K562 (cell line): ENCODE results near the gene PPP4C. TPM values are rescaled to one million over a fixed set of nuclear protein-coding genes. Genes with fewer than 3 reads are reported as not detected.

ENCODE experiments used
- ARHGAP35 ChIP-seq: fragments of 450-650 bp; IDR thresholded peaks from 2 replicates; pipeline ENCODE4 v1.6.1; 2018; ENCODE audit not compliant: partially characterized antibody
- ATF3 ChIP-seq, 2 experiments: fragments of 450-650 bp in 1 of 2; sonication (generic) in 1 of 2; formaldehyde crosslinking in 1 of 2; IDR thresholded peaks in 1 of 2; conservative IDR thresholded peaks in 1 of 2; 2 replicates each; pipeline versions ENCODE4 v1.6.1 to v1.8.1; 2016 to 2023; ENCODE audit warnings: mild to moderate bottlenecking in 2 of 2, moderate library complexity in 2 of 2, inconsistent platforms in 1 of 2, missing genetic modification reagents in 1 of 2
- COPS2 ChIP-seq: fragments of 450-650 bp; conservative IDR thresholded peaks from 2 replicates; pipeline ENCODE4 v1.6.1; 2016; ENCODE audit warnings: mild to moderate bottlenecking, moderate library complexity
- CREM ChIP-seq: IDR thresholded peaks from 2 replicates; pipeline ENCODE4 v1.6.1; 2014; ENCODE audit warnings: antibody characterized with exemption, low read depth
- CTCFL ChIP-seq: IDR thresholded peaks from 2 replicates; pipeline ENCODE4 v1.6.1; 2011; ENCODE audit warnings: borderline replicate concordance, low read depth, mild to moderate bottlenecking, moderate library complexity, low read length; ENCODE audit not compliant: insufficient read depth, poor library complexity, severe bottlenecking
- FOS ChIP-seq: IDR thresholded peaks from 3 replicates; pipeline ENCODE4 v1.6.1; 2011; ENCODE audit not compliant: insufficient read length; ENCODE audit errors: extremely low read depth
- GABPB2 ChIP-seq: fragments of 250-450 bp; sonication (Bioruptor Pico); conservative IDR thresholded peaks from 2 replicates; pipeline ENCODE4 v1.5.1; 2021; ENCODE audit warnings: mild to moderate bottlenecking
- MCM7 ChIP-seq, 2 experiments: fragments of 450-650 bp; IDR thresholded peaks; 2 replicates each; pipeline ENCODE4 v1.6.1; 2016 to 2018
- MXI1 ChIP-seq: IDR thresholded peaks from 2 replicates; pipeline ENCODE4 v1.6.1; 2011; ENCODE audit warnings: low read depth, mild to moderate bottlenecking, improper control_type of control experiment, low read length
- NR2C2 ChIP-seq, 2 experiments: fragments of 200-800 bp in 1 of 2; sonication (Bioruptor generic) in 1 of 2; sonication (generic) in 1 of 2; formaldehyde crosslinking in 1 of 2; IDR thresholded peaks; 2 replicates each; pipeline versions ENCODE4 v1.6.1 to v1.8.0; 2016 to 2022; ENCODE audit warnings: mild to moderate bottlenecking in 1 of 2, missing compliant biosample characterization in 1 of 2, missing genetic modification characterization in 1 of 2, missing genetic modification reagents in 1 of 2
- RBM17 ChIP-seq: fragments of 200-400 bp; formaldehyde crosslinking; IDR thresholded peaks from 2 replicates; pipeline ENCODE4 v1.6.1; 2017; ENCODE audit warnings: low read depth, mild to moderate bottlenecking, low read length, borderline replicate concordance
- RHOXF2B ChIP-seq: fragments of 250-450 bp; sonication (Bioruptor Pico); conservative IDR thresholded peaks from 2 replicates; pipeline ENCODE4 v1.5.1; 2021
- SMARCB1 ChIP-seq: IDR thresholded peaks from 2 replicates; pipeline ENCODE4 v1.6.1; 2011; ENCODE audit warnings: improper control_type of control experiment, low read depth; ENCODE audit not compliant: insufficient read length
- U2AF2 ChIP-seq: fragments of 200-400 bp; formaldehyde crosslinking; optimal IDR thresholded peaks from 2 replicates; pipeline ENCODE3; 2017; ENCODE audit warnings: low read depth, mild to moderate bottlenecking, low read length
- ZFP1 ChIP-seq: fragments of 450-650 bp; formaldehyde crosslinking; IDR thresholded peaks from 2 replicates; pipeline ENCODE4 v1.4.0; 2020; ENCODE audit warnings: mild to moderate bottlenecking, mixed read lengths
- ZNF124 ChIP-seq: sonication (generic); formaldehyde crosslinking; IDR thresholded peaks from 2 replicates; pipeline ENCODE4 v1.8.1; 2022; ENCODE audit warnings: missing genetic modification reagents
- ZNF143 ChIP-seq: sonication (generic); formaldehyde crosslinking; IDR thresholded peaks from 2 replicates; pipeline ENCODE4 v1.9.0; 2022; ENCODE audit warnings: mild to moderate bottlenecking, missing genetic modification reagents
- ZNF23 ChIP-seq: fragments of 250-450 bp; sonication (Bioruptor Pico); IDR thresholded peaks from 2 replicates; pipeline ENCODE4 v1.4.0; 2020; ENCODE audit warnings: mild to moderate bottlenecking
- ZNF280A ChIP-seq: fragments of 450-650 bp; IDR thresholded peaks from 2 replicates; pipeline ENCODE4 v1.6.1; 2018; ENCODE audit warnings: mild to moderate bottlenecking, low read depth; ENCODE audit not compliant: partially characterized antibody
- ZNF592 ChIP-seq: fragments of 450-650 bp; IDR thresholded peaks from 2 replicates; pipeline ENCODE4 v1.6.1; 2017; ENCODE audit warnings: antibody characterized with exemption, mild to moderate bottlenecking
- polyA plus RNA-seq, 8 experiments: library from polyadenylated mRNA; depleted of rRNA in 4 of 8; stranded (reverse) in 5 of 8; unstranded in 3 of 8; fragments of >200 nt; fragmentation: Nextera tagmentation in 2 of 8; fragmentation: Illumina TruSeq in 1 of 8; extraction: Ambion mirVana in 2 of 8; extraction: Trizol in 1 of 8; gene quantifications; 2 replicates each; pipeline versions ENCODE4 v1.2.1 to v1.2.3, GENCODE V29; 2011 to 2014; ENCODE audit warnings: inconsistent platforms in 1 of 8, missing spikeins in 1 of 8
- total RNA-seq, 7 experiments: library from RNA; depleted of rRNA in 6 of 7; stranded (reverse); fragments of >200 nt in 6 of 7; fragmentation: Illumina TruSeq in 2 of 7; extraction: Trizol in 2 of 7; gene quantifications; 2 replicates each; pipeline versions ENCODE4 v1.2.1 to v1.2.3, GENCODE V29; 2011 to 2021; ENCODE audit warnings: low replicate concordance in 1 of 7

The PPP4C gene
- total and polyA plus RNA-seq, 9 of the 15 experiments (the other 6 are each of a cell fraction or from before 2014, with no cell fraction given), result 3.5 to 183 (median 131) TPM

GRCh38 chr16:30054959-30055553 lies 20.7 kb upstream of the PPP4C start (continued):
- TF ChIP-seq ZNF124 (CRISPR knock-in tag) (no peak), FOS (no peak), COPS2 (no peak), CREM (peak; percentile 43; the same call in 1 of the 2 replicates), ATF3 (IDR thresholded peaks at IDR 0.05) (no peak), ATF3 (CRISPR knock-in tag; conservative IDR thresholded peaks at IDR 0.05) (no peak), RHOXF2B (CRISPR knock-in tag) (no peak), ARHGAP35 (no peak), ZNF592 (no peak), ZNF143 (no peak), CTCFL (peak; percentile 72), NR2C2 (CRISPR knock-in tag; IDR thresholded peaks at IDR 0.05) (no peak), NR2C2 (tag; IDR thresholded peaks at IDR 0.05) (peak; percentile 37; the same call in 1 of the 2 replicates), GABPB2 (CRISPR knock-in tag) (no peak), MCM7 (IDR thresholded peaks at IDR 0.05) (no peak), ZNF23 (CRISPR knock-in tag) (no peak), ZNF280A (no peak), RBM17 (no peak), MXI1 (no peak), U2AF2 (no peak), ZFP1 (CRISPR knock-in tag) (no peak), SMARCB1 (no peak)
